Stimulated activated CD4-positive, alpha-beta T cell treated with anti-CD3 and anti-CD28 coated beads, Interleukin-12 subunit alpha, Interleukin-12 subunit beta, amount 100 ng/mL, for 24 hours (primary cell): ENCODE data around the gene ACY1.

Experiments used
- DNase-seq, 2 experiments: peaks; one replicate each; pipeline ENCODE4 v3.0.0-alpha.2; 2020; ENCODE audit warnings: low read depth in 2 of 2

ACY1 gene

DNA sequence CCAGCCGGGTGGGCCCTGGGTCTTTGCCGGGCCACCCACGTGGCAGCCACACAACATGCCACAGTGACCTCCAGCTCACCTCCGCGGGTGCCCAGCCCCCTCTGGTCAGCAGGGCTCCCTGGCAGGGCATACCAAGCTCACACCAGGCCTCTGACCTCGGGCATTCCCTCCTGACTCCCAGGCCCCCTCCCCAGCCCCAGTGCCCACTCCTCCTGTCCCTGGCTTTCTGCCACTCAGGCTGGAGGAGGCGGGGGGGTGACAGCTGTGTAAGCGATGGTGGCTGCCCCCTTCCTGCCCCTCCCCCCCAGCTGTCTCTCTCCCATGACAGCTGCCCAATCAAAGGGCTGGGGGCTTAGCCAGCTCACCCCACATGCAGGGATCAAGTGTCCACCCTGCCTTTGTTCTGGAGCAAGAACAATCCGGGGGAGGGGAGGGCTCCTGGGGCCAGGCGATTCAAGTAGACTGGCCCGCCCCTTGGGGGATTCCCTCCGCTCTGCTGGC is 19.3 kb upstream of the ACY1 start:
- no peak for DNase-seq

- DNase-seq: no peak
These were observed 18.8 kb upstream of the ACY1 start for GRCh38 chr3:51964521-51964920.

GRCh38 chr3:51966016-51966415 is 17.3 kb upstream of the ACY1 start:
- DNase-seq: no peak

GRCh38 chr3:51966486-51966885 is 16.8 kb upstream of the ACY1 start:
- DNase-seq: no peak

GRCh38 chr3:51966922-51967383 is 16.4 kb upstream of the ACY1 start:
- DNase-seq: no peak

- no peak for DNase-seq
These were observed 15.8 kb upstream of the ACY1 start, which contains the start of gene PCBP4 for GRCh38 chr3:51967384-51968169. Gene PCBP4 (minus strand): TSS chr3:51967454. CDS start chr3:51961240, 6,214 bp downstream.

DNA sequence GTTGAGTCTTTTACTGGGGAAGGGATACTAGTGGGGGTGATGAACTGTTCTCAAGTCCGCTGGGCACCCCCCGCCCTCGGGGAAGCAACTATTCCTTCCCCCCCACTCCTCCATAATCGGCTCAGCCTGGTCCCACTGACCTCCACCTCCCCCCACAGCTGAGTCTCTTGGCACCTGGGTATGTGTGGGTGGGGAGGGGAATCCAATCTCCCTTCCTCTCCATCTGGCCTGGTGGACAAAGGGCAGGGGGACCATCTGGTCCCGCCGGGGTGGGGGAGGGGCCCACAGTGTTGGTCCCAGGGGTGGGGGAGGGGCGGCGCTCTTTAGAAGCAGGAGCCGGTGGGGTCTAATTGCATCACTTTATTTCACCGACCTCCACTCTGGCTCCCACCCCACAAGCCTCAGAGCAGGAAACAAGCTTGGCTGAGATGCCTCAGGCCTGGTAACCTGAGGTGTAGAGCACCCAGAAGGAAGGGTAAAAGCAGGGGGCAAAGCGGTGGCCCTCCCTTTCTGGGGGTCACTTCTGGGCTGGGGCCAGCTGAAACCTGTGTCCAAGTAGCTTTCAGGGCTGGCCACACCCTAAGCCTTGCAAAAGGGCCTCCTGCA is 15.1 kb upstream of the ACY1 start:
- DNase-seq: no peak

GRCh38 chr3:51968883-51969678 is 14.3 kb upstream of the ACY1 start:
- DNase-seq: no peak

- DNase-seq: no peak
These were observed 13.5 kb upstream of the ACY1 start for GRCh38 chr3:51969841-51970240.

- DNase-seq: no peak
These were observed 12.6 kb upstream of the ACY1 start for GRCh38 chr3:51970606-51971300.

DNA sequence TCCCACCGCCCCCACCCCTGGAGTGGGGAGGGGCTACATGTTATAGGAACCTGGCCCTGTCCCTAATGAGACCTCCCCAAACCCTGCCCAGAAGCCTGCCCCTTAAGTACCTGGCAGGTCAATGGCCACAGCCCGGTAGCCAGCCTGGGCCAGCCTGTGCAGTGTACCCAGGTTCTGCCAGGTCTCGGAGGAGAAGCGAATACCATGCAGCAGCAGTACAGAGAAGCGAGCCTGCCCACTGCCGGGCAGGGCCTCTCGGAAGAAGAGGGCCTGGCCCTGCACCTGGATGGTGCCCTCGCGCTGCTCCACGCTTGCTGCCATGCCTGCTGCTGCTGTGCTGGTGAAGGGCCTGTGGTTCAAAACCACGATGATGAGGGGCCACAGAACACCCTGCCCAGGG is 12.0 kb upstream of the ACY1 start:
- no peak for DNase-seq

DNA sequence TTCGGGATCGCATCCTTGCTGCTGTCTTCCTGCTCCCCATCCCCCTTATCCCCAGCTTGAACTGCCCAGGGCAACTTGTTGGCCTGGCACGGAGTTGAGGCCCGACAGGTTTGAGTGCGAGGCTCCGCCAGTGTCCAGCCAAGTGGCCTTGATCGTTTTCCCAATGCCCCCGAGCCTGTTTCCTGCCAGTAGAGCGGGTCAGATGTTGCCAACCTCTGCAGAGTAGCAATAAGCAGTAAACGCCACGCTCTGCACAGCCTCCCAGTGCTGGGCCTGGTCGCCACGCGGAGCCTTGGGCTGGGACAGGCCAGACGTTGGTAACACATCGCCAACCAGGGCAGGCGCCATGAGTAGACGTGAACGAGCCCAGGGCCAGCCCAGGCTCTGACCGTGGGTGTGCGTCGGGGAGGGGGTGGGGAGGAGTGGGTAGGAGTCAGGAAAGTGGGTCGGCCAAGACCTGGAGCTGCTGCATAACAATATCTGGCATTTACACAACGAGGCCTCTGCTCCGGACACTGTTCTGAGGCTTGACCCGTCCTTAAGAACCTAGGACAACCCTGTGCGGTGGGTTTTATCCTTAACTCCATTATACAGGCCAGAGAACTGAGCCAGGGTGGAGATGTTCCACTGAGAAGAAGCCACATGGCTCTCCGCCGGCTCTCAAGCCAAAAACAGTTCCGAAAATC is 8.9 kb upstream of the ACY1 start:
- DNase-seq: no peak

- peak in 1 of 2 experiments; percentile 60 for DNase-seq
These were observed 8.1 kb upstream of the ACY1 start, which contains the start of gene ABHD14A for GRCh38 chr3:51974963-51975851. Gene ABHD14A (plus strand): TSS chr3:51975064. CDS start chr3:51975136, 72 bp downstream.

GRCh38 chr3:51975852-51976549 is 7.3 kb upstream of the ACY1 start:
- DNase-seq: no peak

GRCh38 chr3:51977446-51978142 is 5.7 kb upstream of the ACY1 start:
- DNase-seq: no peak

DNA sequence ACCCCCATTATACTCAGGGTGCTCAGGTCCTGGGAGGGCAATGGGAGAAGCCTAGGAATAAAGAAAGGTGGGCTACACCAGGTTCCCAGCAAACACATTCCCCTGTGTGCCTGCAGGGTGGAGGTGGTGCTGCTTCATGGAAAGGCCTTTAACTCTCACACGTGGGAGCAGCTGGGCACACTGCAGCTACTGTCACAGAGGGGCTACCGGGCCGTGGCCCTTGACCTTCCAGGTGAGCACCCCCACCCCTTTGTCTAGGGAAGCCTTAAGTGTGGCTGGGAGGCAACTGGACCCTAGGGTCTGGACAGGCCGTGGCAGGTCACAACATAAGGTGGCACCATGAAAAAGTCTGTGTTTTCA is 5.2 kb upstream of the ACY1 start:
- DNase-seq: no peak

DNA sequence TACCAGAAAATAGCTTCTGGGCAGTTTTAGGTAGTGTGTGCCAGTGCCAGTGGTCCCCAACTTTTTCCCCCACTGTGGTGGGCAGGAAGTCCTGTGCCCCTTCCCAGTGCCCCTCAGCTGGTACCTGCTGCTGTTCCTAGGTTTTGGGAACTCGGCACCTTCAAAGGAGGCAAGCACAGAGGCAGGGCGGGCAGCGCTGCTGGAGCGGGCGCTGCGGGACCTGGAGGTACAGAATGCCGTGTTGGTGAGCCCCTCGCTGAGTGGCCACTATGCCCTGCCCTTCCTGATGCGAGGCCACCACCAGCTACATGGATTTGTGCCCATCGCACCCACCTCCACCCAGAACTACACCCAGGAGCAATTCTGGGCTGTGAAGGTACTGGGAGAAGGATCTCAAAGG is 3.1 kb upstream of the ACY1 start:
- DNase-seq: no peak

GRCh38 chr3:51982352-51982837 is 940 bp upstream of the ACY1 start:
- no peak for DNase-seq
